OCI-LY3 (cell line): ENCODE measurements around the gene GPC3.

Source experiments
- H2AFZ ChIP-seq: fragments of 200-600, 300-600 bp; shearing (Covaris generic); 2 replicates; pipeline ENCODE4 v1.6.0; 2014; ENCODE audit warnings: antibody characterized with exemption, low read depth, low read length
- H3K27ac ChIP-seq: fragments of 200-600, 300-600 bp; sonication (generic); 2 replicates; pipeline ENCODE4 v1.5.1; 2014; ENCODE audit warnings: mild to moderate bottlenecking, low read length, moderate library complexity, mixed read lengths
- H3K27me3 ChIP-seq: fragments of 200-600, 300-600 bp; sonication (generic); 2 replicates; pipeline ENCODE4 v1.6.1; 2014; ENCODE audit warnings: low read depth, low read length, mixed read lengths
- H3K36me3 ChIP-seq: fragments of 200-600, 300-600 bp; sonication (generic); replicated peaks from 2 replicates; pipeline ENCODE3; 2014; ENCODE audit warnings: low read depth, low read length, mixed read lengths
- H3K4me1 ChIP-seq: fragments of 300-600, 200-600 bp; sonication (generic); 2 replicates; pipeline ENCODE4 v1.6.1; 2014; ENCODE audit warnings: low read length, mixed read lengths
- H3K4me2 ChIP-seq: fragments of 200-600, 300-600 bp; sonication (generic); 2 replicates; pipeline ENCODE4 v1.6.1; 2014; ENCODE audit warnings: low read length, mixed read lengths
- H3K4me3 ChIP-seq: fragments of 300-600, 200-600 bp; sonication (generic); 2 replicates; pipeline ENCODE4 v1.5.1; 2014; ENCODE audit warnings: antibody characterized with exemption, mild to moderate bottlenecking, low read length, moderate library complexity
- H3K79me2 ChIP-seq: fragments of 300-600, 200-600 bp; shearing (Covaris generic); 2 replicates; pipeline ENCODE4 v1.6.1; 2014; ENCODE audit warnings: mild to moderate bottlenecking, low read length, mixed read lengths
- H3K9ac ChIP-seq: fragments of 300-600, 200-600 bp; shearing (Covaris generic); 2 replicates; pipeline ENCODE4 v1.6.0; 2014; ENCODE audit warnings: mild to moderate bottlenecking, low read length, moderate library complexity
- H3K9me3 ChIP-seq: fragments of 200-600, 300-600 bp; shearing (Covaris generic); 2 replicates; pipeline ENCODE4 v1.6.1; 2014; ENCODE audit warnings: low read length, mixed read lengths; ENCODE audit not compliant: insufficient read depth
- H4K20me1 ChIP-seq: fragments of 200-600, 300-600 bp; sonication (generic); 2 replicates; pipeline ENCODE4 v1.6.1; 2016; ENCODE audit warnings: low read length, mixed read lengths; ENCODE audit not compliant: insufficient read depth
- EZH2phosphoT487 ChIP-seq: fragments of 200-600 bp; shearing (Covaris generic); IDR thresholded peaks from 2 replicates; pipeline ENCODE4 v1.6.1; 2018; ENCODE audit warnings: antibody characterized with exemption, mixed run types, low read depth
- TF ChIP-seq, protein P1 (sequence below): fragments of 200-600, 300-600 bp; sonication (generic); IDR thresholded peaks from 2 replicates; pipeline ENCODE4 v1.5.1; 2014; ENCODE audit warnings: antibody characterized with exemption, low read length, low read depth

Gene GPC3

DNA sequence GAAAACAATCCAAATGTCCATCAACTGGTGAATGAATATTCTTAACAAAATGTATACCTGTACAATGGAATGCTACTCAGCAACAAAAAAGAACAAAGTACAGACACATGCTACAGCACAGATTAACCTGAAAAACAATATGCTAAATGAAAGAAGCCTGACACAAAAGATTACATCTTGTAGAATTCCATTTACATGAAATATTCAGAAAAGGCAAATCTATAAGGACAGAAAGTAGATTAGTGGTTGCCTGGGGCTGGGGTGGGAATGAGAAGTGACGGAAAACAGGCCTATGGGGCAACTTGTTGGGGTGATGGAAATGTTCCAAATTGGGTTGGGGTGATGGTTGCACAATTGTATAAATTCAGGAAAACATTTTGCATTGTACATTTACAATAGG, 351.0 kb downstream of the GPC3 start:
- TF ChIP-seq, protein P1, sequence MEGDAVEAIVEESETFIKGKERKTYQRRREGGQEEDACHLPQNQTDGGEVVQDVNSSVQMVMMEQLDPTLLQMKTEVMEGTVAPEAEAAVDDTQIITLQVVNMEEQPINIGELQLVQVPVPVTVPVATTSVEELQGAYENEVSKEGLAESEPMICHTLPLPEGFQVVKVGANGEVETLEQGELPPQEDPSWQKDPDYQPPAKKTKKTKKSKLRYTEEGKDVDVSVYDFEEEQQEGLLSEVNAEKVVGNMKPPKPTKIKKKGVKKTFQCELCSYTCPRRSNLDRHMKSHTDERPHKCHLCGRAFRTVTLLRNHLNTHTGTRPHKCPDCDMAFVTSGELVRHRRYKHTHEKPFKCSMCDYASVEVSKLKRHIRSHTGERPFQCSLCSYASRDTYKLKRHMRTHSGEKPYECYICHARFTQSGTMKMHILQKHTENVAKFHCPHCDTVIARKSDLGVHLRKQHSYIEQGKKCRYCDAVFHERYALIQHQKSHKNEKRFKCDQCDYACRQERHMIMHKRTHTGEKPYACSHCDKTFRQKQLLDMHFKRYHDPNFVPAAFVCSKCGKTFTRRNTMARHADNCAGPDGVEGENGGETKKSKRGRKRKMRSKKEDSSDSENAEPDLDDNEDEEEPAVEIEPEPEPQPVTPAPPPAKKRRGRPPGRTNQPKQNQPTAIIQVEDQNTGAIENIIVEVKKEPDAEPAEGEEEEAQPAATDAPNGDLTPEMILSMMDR, result no peak
- no peak for TF ChIP-seq EZH2phosphoT487
- H3K36me3 ChIP-seq, result no peaks in the 10 kb centered on the region
- no peak overlapping the region for H3K4me3 ChIP-seq
- H3K9me3 ChIP-seq, result no peaks in the 10 kb centered on the region
- H3K79me2 ChIP-seq, result no peaks in the 10 kb centered on the region
- no peak overlapping the region for H3K9ac ChIP-seq
- no peaks in the 10 kb centered on the region for H3K27me3 ChIP-seq
- no peaks in the 10 kb centered on the region for H4K20me1 ChIP-seq
- H3K4me1 ChIP-seq, result no peaks in the 10 kb centered on the region
- no peak overlapping the region for H3K27ac ChIP-seq
- H2AFZ ChIP-seq, result no peak overlapping the region
- no peak overlapping the region for H3K4me2 ChIP-seq

DNA sequence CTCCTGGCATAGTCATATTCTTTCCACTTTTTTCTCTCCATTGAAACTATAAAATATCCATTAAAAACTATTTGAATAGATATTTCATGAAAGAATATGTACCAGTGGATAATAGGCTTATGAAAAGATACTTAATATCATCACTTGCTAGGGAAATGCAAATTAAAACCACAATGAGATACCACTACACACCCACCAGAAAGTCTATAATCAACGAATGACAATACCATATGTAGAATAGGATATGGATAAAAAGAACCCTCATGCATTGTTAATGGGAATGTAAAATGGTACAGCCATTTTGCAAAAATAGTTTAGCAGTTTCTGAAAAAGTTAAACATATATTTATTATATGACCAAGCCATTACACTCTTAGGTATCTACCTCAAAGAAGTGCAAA, 351.4 kb downstream of the GPC3 start:
- no peak overlapping the region for H3K27ac ChIP-seq
- no peaks in the 10 kb centered on the region for H3K27me3 ChIP-seq
- no peak overlapping the region for H3K9ac ChIP-seq
- no peak overlapping the region for H3K4me3 ChIP-seq
- H3K4me1 ChIP-seq, result no peaks in the 10 kb centered on the region
- H3K79me2 ChIP-seq, result no peaks in the 10 kb centered on the region
- no peaks in the 10 kb centered on the region for H4K20me1 ChIP-seq
- H3K4me2 ChIP-seq, result no peak overlapping the region
- no peaks in the 10 kb centered on the region for H3K36me3 ChIP-seq
- TF ChIP-seq, protein P1, result no peak
- TF ChIP-seq EZH2phosphoT487, result no peak
- no peak overlapping the region for H2AFZ ChIP-seq
- no peaks in the 10 kb centered on the region for H3K9me3 ChIP-seq

DNA sequence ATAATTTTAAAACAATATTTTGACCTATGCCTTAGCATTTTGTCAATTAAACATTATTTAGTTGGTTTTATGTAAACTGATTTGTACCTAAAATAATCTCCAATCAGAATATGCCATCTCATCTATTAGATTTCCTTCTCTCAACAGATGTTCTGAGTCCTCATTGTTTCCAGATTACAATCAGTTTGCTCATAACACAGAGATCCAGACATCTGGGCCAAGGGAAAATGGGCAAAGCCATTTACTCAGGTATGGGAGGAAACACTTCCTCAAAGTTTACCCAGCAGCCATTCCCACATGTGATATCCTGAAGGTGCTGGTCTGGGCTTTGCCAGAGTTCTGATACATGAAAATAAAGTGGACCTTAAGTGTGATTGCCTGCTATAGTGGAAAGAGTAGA, 352.2 kb downstream of the GPC3 start:
- TF ChIP-seq, protein P1, result no peak
- TF ChIP-seq EZH2phosphoT487, result no peak
- Histone ChIP-seq H3K4me2 (no peak overlapping the region), H3K9ac (no peak overlapping the region), H3K4me1 (no peaks in the 10 kb centered on the region), H4K20me1 (no peaks in the 10 kb centered on the region), H3K9me3 (no peaks in the 10 kb centered on the region), H3K27me3 (no peaks in the 10 kb centered on the region), H2AFZ (no peak overlapping the region), H3K79me2 (no peaks in the 10 kb centered on the region), H3K36me3 (no peaks in the 10 kb centered on the region), H3K4me3 (no peak overlapping the region), H3K27ac (no peak overlapping the region)

DNA sequence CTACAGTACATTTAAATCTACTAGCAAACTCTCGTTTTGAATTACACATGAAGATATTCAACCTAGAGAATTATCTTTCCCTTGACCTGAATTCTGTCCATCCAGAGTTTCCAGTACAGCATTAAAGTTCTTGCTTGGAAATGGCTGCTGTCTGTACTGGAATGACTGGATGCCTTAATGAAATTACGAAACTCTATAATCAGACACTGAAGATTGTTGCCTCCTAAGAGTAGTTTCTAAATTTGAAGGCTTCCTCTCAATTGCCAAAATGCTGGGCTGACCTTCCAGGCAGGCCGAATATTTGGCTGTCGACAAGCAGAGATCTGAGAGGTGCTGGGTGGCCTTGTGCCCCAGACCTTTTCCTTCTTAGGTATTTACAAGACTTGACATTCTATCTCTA, 355.0 kb downstream of the GPC3 start:
- no peaks in the 10 kb centered on the region for H3K79me2 ChIP-seq
- no peaks in the 10 kb centered on the region for H3K9me3 ChIP-seq
- H3K9ac ChIP-seq, result no peak overlapping the region
- H3K4me3 ChIP-seq, result no peak overlapping the region
- TF ChIP-seq, protein P1, result no peak
- no peak for TF ChIP-seq EZH2phosphoT487
- no peak overlapping the region for H2AFZ ChIP-seq
- no peak overlapping the region for H3K27ac ChIP-seq
- no peaks in the 10 kb centered on the region for H3K4me1 ChIP-seq
- H3K27me3 ChIP-seq, result no peaks in the 10 kb centered on the region
- H3K4me2 ChIP-seq, result no peak overlapping the region
- no peaks in the 10 kb centered on the region for H3K36me3 ChIP-seq
- no peaks in the 10 kb centered on the region for H4K20me1 ChIP-seq
